ENCODE results near the gene PDE4B.
"Not testable (repeated sequence)": the region's sequence is repeated elsewhere in the genome, so short reads cannot be mapped to it uniquely, and the experiment has no call there.

PDE4B gene

GRCh38 chr1:66296370-66296769 is 503.7 kb downstream of the PDE4B start:
- no peak for DNase-seq

DNA sequence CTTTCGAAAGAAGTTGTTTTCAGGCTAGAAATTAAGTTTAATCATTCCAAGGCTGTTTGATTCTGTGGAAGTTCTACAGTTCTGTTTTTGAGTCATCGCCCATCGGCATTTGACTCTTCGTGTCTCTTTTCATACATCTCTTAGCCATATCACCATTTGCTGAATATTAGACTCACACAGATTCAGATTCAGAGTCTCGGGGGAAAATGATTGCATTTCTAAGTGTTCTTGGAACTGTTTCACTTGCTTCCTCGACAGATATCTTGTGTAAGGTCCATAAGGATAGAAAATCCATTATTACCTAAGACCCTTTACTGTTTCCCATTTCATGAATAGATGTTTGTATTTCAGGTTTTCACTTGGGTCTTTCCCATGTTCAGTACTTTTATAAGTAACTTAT is 504.3 kb downstream of the PDE4B start:
- no peak for DNase-seq

DNA sequence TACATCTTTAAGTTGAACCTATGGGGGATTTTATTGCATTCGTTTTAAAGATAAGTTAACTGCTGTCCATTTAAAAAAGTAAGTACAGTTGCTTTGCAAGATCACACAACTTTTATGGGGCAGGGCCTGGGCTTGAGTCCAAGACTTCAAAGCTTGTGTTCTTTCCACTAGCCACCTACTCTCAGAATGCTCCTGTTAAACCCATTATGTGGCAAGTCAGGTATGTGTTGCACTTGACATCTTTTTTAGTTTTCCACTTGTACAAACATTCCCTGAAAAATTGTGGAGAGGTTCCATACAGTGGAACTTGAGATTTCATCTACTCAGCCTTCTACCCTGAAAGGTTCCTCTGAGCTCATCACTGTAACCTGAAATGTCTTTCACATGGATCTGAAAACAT is 505.8 kb downstream of the PDE4B start:
- DNase-seq, result no peak

GRCh38 chr1:66300280-66300971 is 507.7 kb downstream of the PDE4B start:
- no peak for DNase-seq

- DNase-seq, result no peak
Observed at GRCh38 chr1:66300972-66301451, 508.3 kb downstream of the PDE4B start.

DNA sequence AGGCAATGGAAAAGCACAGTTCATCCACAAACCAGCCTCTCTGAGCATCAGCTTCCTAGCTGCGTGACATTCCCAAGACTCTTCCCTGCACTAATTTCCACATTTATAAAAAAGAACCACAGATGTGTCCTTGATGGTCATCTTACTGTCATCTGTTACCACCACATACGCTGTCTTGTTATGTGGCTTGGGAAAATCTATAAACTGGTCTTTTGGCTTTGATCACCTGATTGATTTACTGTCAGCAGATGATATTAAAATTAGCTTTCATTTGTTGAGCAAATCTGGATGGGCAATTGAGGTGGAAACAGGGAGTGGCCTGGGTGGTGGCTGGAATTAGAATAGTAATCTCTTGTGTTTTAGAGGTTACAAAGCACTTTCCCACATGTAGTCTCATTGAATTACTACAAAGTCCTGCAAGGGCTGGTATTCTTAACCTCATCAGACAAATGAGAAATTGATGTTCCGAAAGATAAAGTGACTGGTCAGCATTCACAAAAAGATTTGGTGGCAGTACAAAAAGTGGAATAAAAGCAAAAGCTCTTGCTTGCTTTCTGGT is 509.6 kb downstream of the PDE4B start:
- no peak for DNase-seq

GRCh38 chr1:66302815-66303214 is 510.1 kb downstream of the PDE4B start:
- no peak for DNase-seq

DNA sequence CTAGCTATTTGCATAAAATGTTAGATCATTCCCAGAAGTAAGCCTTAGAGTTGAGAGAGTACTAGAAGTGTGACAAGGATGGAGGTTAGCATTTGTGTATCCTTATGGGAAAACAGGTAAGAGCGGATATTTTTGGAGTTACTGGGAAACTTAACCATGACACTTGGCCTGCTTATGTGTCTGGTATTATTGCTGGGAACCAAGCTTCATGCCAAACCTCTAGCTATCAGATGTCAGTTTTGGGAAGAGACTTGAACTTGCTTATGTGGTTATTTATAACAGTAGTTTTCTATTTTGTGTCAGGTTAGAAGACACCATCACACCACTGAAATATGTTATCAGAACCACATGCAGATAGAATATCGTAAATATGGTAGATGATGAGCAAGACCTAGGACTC is 511.0 kb downstream of the PDE4B start:
- DNase-seq, result no peak

DNA sequence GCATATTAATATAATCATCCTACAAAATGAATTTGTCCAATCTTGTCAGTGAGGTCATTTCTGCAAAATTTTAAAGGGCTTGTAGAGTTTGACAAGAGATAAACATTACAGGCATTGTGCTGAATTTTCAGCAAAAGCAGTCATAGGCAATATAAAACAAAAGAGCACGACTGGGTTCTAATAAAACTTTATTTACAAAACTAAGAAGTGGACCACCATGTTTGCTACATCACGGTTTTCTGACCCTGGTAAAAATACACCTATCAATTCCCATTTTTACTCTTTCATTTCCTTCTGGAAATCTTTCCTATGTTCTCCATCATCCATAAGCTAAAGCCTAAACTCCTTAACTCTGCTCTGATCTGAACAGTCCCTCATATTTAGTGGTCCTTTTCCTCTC is 511.4 kb downstream of the PDE4B start:
- DNase-seq, result no peak

GRCh38 chr1:66305927-66306326 is 513.2 kb downstream of the PDE4B start:
- no peak for DNase-seq

GRCh38 chr1:66309006-66309741 is 516.5 kb downstream of the PDE4B start:
- DNase-seq, result no peak

DNA sequence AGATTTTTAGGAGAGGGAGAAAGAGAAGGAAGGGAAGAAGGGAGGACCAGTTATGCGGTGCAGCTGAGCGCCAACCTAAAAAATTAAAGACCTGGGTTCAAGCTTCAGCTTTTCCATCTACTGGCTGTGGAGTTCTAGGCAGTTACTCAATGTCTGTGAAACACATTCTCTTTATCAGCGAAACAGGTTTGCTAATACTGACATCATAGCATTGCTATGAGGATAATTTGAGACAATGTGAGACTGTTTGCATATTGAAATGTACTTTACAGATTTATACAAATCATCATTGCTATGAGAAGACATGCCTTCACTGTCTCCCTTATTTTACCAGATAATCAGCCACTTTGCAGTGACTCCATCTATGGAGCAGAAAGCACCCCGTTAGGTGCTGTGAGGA is 518.4 kb downstream of the PDE4B start:
- DNase-seq, result no peak

GRCh38 chr1:66311628-66312027 is 518.9 kb downstream of the PDE4B start:
- no peak for DNase-seq

GRCh38 chr1:66312271-66312990 is 519.7 kb downstream of the PDE4B start:
- no peak for DNase-seq

- no peak for DNase-seq
Observed at GRCh38 chr1:66313429-66313828, 520.7 kb downstream of the PDE4B start.

DNA sequence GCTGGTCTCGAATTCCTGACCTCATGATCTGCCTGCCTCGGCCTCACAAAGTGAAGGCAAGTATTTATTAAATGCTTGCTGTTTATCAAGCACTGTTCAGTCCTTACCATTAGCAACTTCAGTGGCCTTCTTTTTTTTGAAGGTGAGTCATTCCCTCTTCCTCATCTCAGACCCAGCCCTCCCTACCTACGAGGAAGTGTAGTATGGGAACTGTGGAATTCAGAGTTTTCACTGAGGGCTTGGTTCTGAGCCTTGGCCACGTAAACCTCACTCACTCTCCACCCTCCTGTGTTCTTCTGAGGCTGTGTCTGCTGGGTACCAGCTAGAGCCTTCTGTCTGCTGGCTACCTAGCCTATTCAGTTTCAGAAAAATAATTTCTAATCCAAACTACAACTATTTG is 523.0 kb downstream of the PDE4B start:
- no peak for DNase-seq

- no peak for DNase-seq
Observed at GRCh38 chr1:66316464-66317247, 524.0 kb downstream of the PDE4B start.

- DNase-seq, result no peak
Observed at GRCh38 chr1:66317248-66317515, 524.5 kb downstream of the PDE4B start.

- DNase-seq, result no peak
Observed at GRCh38 chr1:66320231-66320630, 527.5 kb downstream of the PDE4B start.

GRCh38 chr1:66322462-66322861 is 529.8 kb downstream of the PDE4B start:
- not testable (repeated sequence) for DNase-seq

GRCh38 chr1:66323958-66324625 is 531.4 kb downstream of the PDE4B start:
- DNase-seq, result no peak
